SK-N-SH treated with all-trans-retinoic acid at 6 μM for 48 hours (cell line): Measurements from ENCODE around the gene CDC42BPG.

Source experiments
- ARNTL ChIP-seq: fragments of 450-650 bp; formaldehyde crosslinking; IDR thresholded peaks from 2 replicates; pipeline ENCODE4 v1.5.0; 2020; ENCODE audit warnings: low read depth, mild to moderate bottlenecking, moderate library complexity, borderline replicate concordance
- BACH2 ChIP-seq: fragments of 250-450 bp; sonication (Bioruptor Pico); IDR thresholded peaks from 2 replicates; pipeline ENCODE4 v1.9.0; 2021; ENCODE audit warnings: mild to moderate bottlenecking, borderline replicate concordance
- CREB5 ChIP-seq: fragments of 250-450 bp; sonication (Bioruptor Pico); IDR thresholded peaks from 2 replicates; pipeline ENCODE4 v1.5.1; 2020; ENCODE audit warnings: low read depth, mild to moderate bottlenecking, moderate library complexity
- CSDC2 ChIP-seq: fragments of 250-450 bp; sonication (Bioruptor Pico); IDR thresholded peaks from 2 replicates; pipeline ENCODE4 v1.5.0; 2020; ENCODE audit warnings: mild to moderate bottlenecking, moderate library complexity
- CSRNP3 ChIP-seq: fragments of 250-450 bp; sonication (Bioruptor Pico); IDR thresholded peaks from 2 replicates; pipeline ENCODE4 v1.5.1; 2021; ENCODE audit warnings: mild to moderate bottlenecking, moderate library complexity
- ESRRG ChIP-seq: fragments of 250-450 bp; sonication (Bioruptor Pico); IDR thresholded peaks from 2 replicates; pipeline ENCODE4 v1.6.1; 2021; ENCODE audit warnings: mild to moderate bottlenecking
- ISL1 ChIP-seq: fragments of 250-450 bp; sonication (Bioruptor Pico); IDR thresholded peaks from 2 replicates; pipeline ENCODE4 v2.1.2; 2022; ENCODE audit warnings: mild to moderate bottlenecking, moderate library complexity
- PATZ1 ChIP-seq: fragments of 250-450 bp; sonication (Bioruptor Pico); IDR thresholded peaks from 2 replicates; pipeline ENCODE4 v1.8.0; 2020; ENCODE audit warnings: mild to moderate bottlenecking, moderate library complexity, borderline replicate concordance
- POU6F1 ChIP-seq: fragments of 250-450 bp; sonication (Bioruptor Pico); IDR thresholded peaks from 2 replicates; pipeline ENCODE4 v1.8.0; 2021; ENCODE audit warnings: low read depth, mild to moderate bottlenecking, moderate library complexity, borderline replicate concordance
- TCF4 ChIP-seq: fragments of 250-450 bp; sonication (Bioruptor Pico); IDR thresholded peaks from 2 replicates; pipeline ENCODE4 v1.8.0; 2021; ENCODE audit warnings: mild to moderate bottlenecking, moderate library complexity, borderline replicate concordance
- TOX ChIP-seq: fragments of 250-450 bp; sonication (Bioruptor Pico); IDR thresholded peaks from 2 replicates; pipeline ENCODE4 v1.8.0; 2021; ENCODE audit warnings: mild to moderate bottlenecking, moderate library complexity, borderline replicate concordance
- ZC3H10 ChIP-seq: fragments of 250-450 bp; sonication (Bioruptor Pico); IDR thresholded peaks from 2 replicates; pipeline ENCODE4 v1.5.1; 2021; ENCODE audit warnings: mild to moderate bottlenecking, moderate library complexity
- ZFP3 ChIP-seq: fragments of 250-450 bp; sonication (Bioruptor Pico); IDR thresholded peaks from 2 replicates; pipeline ENCODE4 v1.5.0; 2020; ENCODE audit warnings: mild to moderate bottlenecking, moderate library complexity

- TF ChIP-seq ZFP3 (CRISPR knock-in tag), result no peak
- TF ChIP-seq CSRNP3, result no peak
- TF ChIP-seq TOX, result no peak
- TF ChIP-seq POU6F1 (CRISPR knock-in tag), result no peak
- TF ChIP-seq ISL1, result no peak
- no peak for TF ChIP-seq PATZ1 (CRISPR knock-in tag)
- TF ChIP-seq CREB5, result no peak
- TF ChIP-seq TCF4 (CRISPR knock-in tag), result no peak
- no peak for TF ChIP-seq ZC3H10 (CRISPR knock-in tag)
- no peak for TF ChIP-seq CSDC2
- TF ChIP-seq BACH2, result no peak
- no peak for TF ChIP-seq ARNTL (CRISPR knock-in tag)
- TF ChIP-seq ESRRG (CRISPR knock-in tag), result no peak
Observed at GRCh38 chr11:64841592-64842365, 2.7 kb downstream of the CDC42BPG start.
